HG02884 (cell line): ENCODE measurements around the gene HSPA14.
"Not testable (repeated sequence)": the region's sequence is repeated elsewhere in the genome, so short reads cannot be mapped to it uniquely, and the experiment has no call there.

Experiments
- ATAC-seq: cut with Tn5 transposase; IDR thresholded peaks from one replicate; pipeline ENCODE4 v1.9.1; 2021; ENCODE audit warnings: mild to moderate bottlenecking, moderate library complexity; ENCODE audit not compliant: unreplicated experiment

HSPA14 gene, protein sequence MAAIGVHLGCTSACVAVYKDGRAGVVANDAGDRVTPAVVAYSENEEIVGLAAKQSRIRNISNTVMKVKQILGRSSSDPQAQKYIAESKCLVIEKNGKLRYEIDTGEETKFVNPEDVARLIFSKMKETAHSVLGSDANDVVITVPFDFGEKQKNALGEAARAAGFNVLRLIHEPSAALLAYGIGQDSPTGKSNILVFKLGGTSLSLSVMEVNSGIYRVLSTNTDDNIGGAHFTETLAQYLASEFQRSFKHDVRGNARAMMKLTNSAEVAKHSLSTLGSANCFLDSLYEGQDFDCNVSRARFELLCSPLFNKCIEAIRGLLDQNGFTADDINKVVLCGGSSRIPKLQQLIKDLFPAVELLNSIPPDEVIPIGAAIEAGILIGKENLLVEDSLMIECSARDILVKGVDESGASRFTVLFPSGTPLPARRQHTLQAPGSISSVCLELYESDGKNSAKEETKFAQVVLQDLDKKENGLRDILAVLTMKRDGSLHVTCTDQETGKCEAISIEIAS

DNA sequence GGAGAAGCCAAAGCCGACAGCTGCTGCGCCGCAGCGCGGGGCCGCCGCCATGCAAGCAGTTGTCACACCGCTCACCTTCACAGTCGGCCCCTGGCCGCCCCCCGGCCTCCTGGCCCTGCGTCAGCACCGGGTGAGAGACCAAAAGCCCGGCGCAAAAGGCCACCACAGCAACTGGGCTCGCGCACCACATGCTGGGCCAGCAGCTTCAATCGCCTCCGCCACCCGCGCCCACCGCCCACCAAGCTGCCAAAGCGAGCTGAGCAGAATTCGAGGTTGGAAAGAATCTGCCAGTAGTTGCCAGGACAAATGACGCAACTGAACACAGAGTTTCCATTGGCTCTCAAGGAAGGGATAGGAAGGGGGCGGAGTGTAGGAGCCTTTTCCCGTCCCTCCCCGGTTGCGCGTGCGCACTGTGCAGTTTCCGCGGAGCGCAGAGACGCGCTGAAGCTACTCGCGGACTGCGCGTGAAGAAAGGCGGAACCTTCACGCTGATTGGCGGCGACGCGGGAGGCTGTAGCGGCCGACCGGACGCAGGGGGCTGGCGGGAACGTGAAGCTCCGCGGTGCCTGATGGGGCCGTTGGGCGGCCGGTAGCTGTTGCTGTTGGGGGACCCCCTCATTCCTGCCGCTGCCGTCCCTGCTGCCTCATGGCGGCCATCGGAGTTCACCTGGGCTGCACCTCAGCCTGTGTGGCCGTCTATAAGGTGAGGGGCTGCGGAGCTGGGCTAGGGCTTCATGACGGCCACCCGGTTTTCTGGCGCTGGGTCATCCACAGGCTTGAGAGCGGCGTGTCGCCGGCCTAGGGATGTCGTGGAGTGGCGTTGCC lies at the start of gene HSPA14, which contains the start of the genes CDNF and MSANTD7:
TSS of gene HSPA14 (plus strand) at position 550 of the 825 bp plus-strand sequence. CDS start at position 647, 97 bp downstream.
TSS of gene CDNF (minus strand) at position 281 of the 825 bp plus-strand sequence. CDS start at position 190, 91 bp downstream.
TSS of gene MSANTD7 (plus strand) at position 550 of the 825 bp plus-strand sequence. CDS start 3,979 bp downstream, outside the sequence.
- peak; percentile 86 for ATAC-seq

- ATAC-seq = no peak
Measured at GRCh38 chr10:14798636-14799035, 39.5 kb upstream of the HSPA14 start.

DNA sequence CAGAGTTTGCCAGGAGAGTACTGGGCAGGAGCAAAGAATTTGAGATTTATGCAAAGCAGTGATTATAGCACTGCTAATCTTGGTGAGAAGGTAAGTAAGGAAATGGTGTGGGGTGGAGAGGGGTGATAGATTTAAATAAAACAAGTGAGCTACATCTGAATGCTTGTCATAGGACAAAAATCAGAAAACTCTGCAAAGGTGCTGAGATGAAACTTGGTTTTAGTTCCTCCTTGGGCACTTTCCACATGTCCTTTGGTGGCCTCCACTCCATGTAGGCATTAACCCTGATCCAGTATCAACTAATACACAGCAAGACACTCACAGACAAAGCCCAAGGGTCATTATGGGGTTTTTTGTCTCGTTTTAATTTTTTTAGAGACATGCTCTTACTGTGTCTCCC lies 37.7 kb upstream of the HSPA14 start:
- ATAC-seq = no peak

- no peak for ATAC-seq
Measured at GRCh38 chr10:14801723-14802122, 36.4 kb upstream of the HSPA14 start.

GRCh38 chr10:14803827-14804226 lies 34.3 kb upstream of the HSPA14 start:
- no peak for ATAC-seq

GRCh38 chr10:14806318-14806717 lies 31.8 kb upstream of the HSPA14 start:
- ATAC-seq = no peak

- ATAC-seq = no peak
Measured at GRCh38 chr10:14810969-14811953, 26.8 kb upstream of the HSPA14 start.

GRCh38 chr10:14812271-14812670 lies 25.8 kb upstream of the HSPA14 start:
- no peak for ATAC-seq

- no peak for ATAC-seq
Measured at GRCh38 chr10:14815681-14816080, 22.4 kb upstream of the HSPA14 start.

DNA sequence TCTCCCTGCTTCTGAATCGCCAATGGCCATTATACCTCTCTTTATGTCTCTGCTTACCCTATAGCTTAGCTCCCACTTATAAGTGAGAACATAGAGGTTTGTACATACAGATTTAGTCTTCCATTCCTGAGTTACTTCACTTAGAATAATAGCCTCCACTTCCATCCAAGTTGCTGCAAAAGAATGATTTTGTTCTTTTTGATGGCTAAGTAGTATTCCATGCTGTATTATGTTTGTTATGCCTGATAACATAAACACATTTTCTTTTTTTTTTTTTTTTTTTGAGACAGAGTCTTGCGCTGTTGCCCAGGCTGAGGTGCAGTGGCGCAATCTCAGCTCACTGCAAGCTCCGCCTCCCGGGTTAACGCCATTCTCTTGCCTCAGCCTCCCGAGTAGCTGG lies 21.4 kb upstream of the HSPA14 start:
- ATAC-seq = not testable (repeated sequence)

DNA sequence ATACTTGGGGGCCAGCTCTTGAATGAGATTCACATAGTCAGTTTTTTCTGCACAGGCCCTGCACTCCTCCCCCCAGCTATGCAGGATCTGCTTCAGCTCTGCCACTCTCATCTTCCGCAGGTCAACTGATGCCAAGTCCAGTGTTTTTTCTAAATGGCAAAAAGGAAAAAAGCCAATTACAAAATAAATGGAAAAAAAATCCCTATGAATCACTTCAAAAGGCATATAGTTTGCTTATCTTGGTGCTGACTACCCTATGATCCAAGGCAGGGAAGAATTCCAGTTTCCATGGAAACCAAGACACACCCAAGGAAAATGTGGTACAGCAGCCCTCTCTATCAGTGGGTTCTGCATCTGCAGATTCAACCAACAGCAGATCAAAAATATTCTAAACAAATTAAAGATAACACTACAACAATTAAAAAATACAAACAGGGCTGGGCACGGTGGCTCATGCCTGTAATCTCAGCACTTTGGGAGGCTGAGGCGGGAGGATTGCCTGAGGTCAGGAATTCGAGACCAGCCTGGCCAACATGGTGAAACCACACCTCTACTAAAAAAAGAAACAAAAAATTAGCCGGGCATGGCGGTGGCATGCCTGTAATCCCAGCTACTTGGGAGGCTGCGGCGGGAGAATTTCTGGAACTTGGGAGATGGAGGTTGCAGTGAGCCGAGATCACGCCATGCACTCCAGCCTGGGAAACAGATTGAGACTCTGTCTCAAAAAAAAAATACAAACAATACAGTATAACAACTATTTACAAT lies 17.9 kb upstream of the HSPA14 start:
- no peak for ATAC-seq

GRCh38 chr10:14820775-14821154 lies 17.3 kb upstream of the HSPA14 start:
- no peak for ATAC-seq

GRCh38 chr10:14821635-14822375 lies 16.3 kb upstream of the HSPA14 start:
- no peak for ATAC-seq

- no peak for ATAC-seq
Measured at GRCh38 chr10:14822879-14823755, 15.0 kb upstream of the HSPA14 start.

DNA sequence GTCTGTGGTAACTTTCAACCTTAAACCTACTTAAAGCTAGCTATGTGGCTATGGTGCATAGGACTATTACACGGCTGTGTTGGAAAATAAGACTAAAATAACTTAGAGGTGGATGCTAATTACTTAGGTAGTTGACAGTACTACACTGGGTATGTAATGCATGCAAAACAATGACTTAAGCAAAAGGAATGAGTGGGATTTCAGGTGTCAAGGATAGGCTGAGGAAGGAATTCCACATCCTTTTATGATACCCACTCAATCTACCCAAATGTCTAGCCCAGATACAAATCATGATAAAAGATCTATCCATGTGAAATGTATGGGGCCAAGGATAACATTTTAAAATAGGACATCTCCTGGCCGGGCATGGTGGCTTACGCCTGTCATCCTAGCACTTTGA lies 14.1 kb upstream of the HSPA14 start:
- no peak for ATAC-seq

DNA sequence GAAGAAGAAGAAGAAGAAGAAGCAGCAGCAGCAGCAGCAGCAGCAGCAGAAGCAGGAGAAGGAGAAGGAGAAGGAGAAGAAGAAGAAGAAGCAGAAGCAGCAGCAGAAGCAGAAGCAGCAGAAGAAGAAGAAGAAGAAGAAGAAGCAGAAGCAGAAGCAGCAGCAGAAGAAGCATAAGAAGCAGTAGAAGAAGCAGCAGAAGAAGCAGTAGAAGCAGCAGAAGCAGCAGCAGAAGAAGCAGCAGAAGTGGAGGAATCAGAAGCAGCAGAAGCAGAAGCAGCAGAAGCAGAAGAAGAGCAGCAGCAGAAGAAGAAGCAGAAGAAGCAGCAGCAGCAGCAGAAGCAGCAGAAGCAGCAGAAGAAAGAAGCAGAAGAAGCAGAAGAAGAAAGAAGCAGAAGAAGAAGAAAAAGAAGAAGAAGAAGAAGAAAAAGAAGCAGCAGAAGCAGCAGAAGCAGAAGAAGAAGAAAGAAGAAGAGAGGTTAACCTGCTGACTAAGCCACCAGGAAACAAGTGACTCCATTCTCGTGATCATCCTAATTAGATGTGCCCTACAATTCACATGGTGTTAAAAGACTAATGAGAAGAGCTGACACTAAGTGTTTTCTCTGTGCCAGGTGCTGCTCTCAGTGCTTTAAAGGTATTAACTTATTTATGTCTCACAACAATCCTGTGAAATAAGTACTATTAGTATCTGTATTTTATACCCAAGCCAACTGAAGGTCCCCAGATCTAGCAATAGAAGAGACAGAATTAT lies 11.9 kb upstream of the HSPA14 start:
- ATAC-seq = no peak

DNA sequence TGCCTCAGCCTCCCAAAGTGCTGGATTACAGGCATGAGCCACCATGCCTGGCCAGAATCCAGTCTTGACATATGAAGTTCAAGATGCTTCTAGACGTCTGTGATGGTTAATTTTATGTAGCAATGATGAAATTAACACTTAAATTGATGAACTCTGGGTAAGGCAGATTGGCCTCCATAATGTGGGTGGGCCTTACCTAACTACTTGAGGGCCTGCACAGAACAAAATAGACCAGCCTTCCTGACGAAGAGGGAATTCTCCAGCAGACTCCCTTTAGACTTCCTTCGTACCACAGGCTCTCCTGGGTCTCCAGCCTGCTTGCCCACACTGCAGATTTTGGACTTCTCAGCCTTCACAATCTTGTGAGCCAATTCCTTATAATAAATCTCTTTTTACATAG lies 5.0 kb upstream of the HSPA14 start:
- no peak for ATAC-seq
